MCF 10A (cell line): ENCODE data around the gene LRRC30. TPM values are rescaled to one million over a fixed set of nuclear protein-coding genes. Genes with fewer than 3 reads are reported as not detected.

Experiments used
- BruUV-seq: library from RNA; stranded (reverse); fragments of 400-500 nt; replicated peaks from 2 replicates; lab custom pipeline; 2021; lab: Mats Ljungman, UMichigan
- CTCF ChIA-PET: fragments of 300-600 bp; sonication (Branson Sonifier 250); formaldehyde crosslinking; extraction: SDS; loops from one replicate; lab custom pipeline; 2021; ENCODE audit warnings: antibody characterized with exemption, inconsistent platforms; lab: Yijun Ruan, JAX
- POLR2A ChIA-PET: fragments of 300-600, 350-650 bp; sonication (Branson Sonifier 250); formaldehyde crosslinking; extraction: SDS; loops from one replicate; lab custom pipeline; 2020; ENCODE audit warnings: antibody characterized with exemption, inconsistent platforms; lab: Yijun Ruan, JAX
- DNase-seq: peaks from one replicate; pipeline ENCODE4 v3.0.0-alpha.2; 2018; ENCODE audit not compliant: unreplicated experiment
- H3K27ac Mint-ChIP-seq: one replicate; pipeline ENCODE4 v1.8.0; 2022; ENCODE audit warnings: mild to moderate bottlenecking, low read depth, mixed read lengths; ENCODE audit not compliant: unreplicated experiment
- H3K27me3 Mint-ChIP-seq: one replicate; pipeline ENCODE4 v1.8.0; 2022; ENCODE audit warnings: mixed read lengths; ENCODE audit not compliant: insufficient read depth, unreplicated experiment
- H3K36me3 Mint-ChIP-seq: one replicate; pipeline ENCODE4 v1.8.0; 2022; ENCODE audit warnings: mild to moderate bottlenecking, moderate library complexity, mixed read lengths; ENCODE audit not compliant: insufficient read depth, unreplicated experiment
- H3K4me1 Mint-ChIP-seq: one replicate; pipeline ENCODE4 v1.8.0; 2022; ENCODE audit warnings: mixed read lengths; ENCODE audit not compliant: insufficient read depth, unreplicated experiment
- H3K4me3 Mint-ChIP-seq: one replicate; pipeline ENCODE4 v1.8.0; 2022; ENCODE audit warnings: mild to moderate bottlenecking, moderate library complexity, mixed read lengths; ENCODE audit not compliant: unreplicated experiment
- H3K9me3 Mint-ChIP-seq: one replicate; pipeline ENCODE4 v1.8.0; 2022; ENCODE audit warnings: mixed read lengths; ENCODE audit not compliant: unreplicated experiment
- CTCF ChIP-seq: fragments of 200-600 bp; IDR thresholded peaks from one replicate; pipeline ENCODE4 v1.8.0; 2022; ENCODE audit warnings: antibody characterized with exemption, mild to moderate bottlenecking; ENCODE audit not compliant: unreplicated experiment
- intact Hi-C: fragments of 100-400 bp; cut with micrococcal nuclease; formaldehyde crosslinking; loops from 2 replicates; pipeline ENCODE4 v1.14.1; 2022
- total RNA-seq: library from RNA; stranded (reverse); gene quantifications from 2 replicates; pipeline ENCODE4 v1.2.3, GENCODE V29; 2022

LRRC30 gene
- total RNA-seq, 1 experiment from 2014 or later = not detected

- intact Hi-C loops = no loop called here
- ChIA-PET POLR2A (interaction anchor here (1.5 kb wide), 1 partner anchor 299 kb away, joined by 3 read pairs; the partner anchor contains the start of gene PTPRM), CTCF (interaction anchor here (0.6 to 1.9 kb wide), 4 partner anchors 146 to 1719 kb away, joined by 3 to 7 read pairs (median 4); partner anchors contain the start of gene PTPRM)
- Mint-ChIP-seq H3K36me3 (no peaks in the 10 kb centered on the region), H3K4me1 (peaks cover 3% of the 10 kb centered on the region), H3K27me3 (no peaks in the 10 kb centered on the region), H3K4me3 (no peak overlapping the region), H3K9me3 (no peaks in the 10 kb centered on the region), H3K27ac (no peak overlapping the region)
- no TSS peak for BruUV-seq
- DNase-seq = no peak
- TF ChIP-seq CTCF = no peak
Measured at GRCh38 chr18:7267973-7268372, 37.1 kb downstream of the LRRC30 start.

- Mint-ChIP-seq H3K4me3 (no peak overlapping the region), H3K27me3 (no peaks in the 10 kb centered on the region), H3K4me1 (peaks cover 14% of the 10 kb centered on the region), H3K27ac (no peak overlapping the region), H3K9me3 (no peaks in the 10 kb centered on the region), H3K36me3 (no peaks in the 10 kb centered on the region)
- CTCF ChIA-PET = interaction anchor here (0.7 to 7.9 kb wide), 2 partner anchors 94 to 296 kb away, joined by 4 to 184 read pairs; partner anchors contain the start of gene PTPRM
- no peak for DNase-seq
- BruUV-seq = no TSS peak
- POLR2A ChIA-PET = no interaction called here
- no peak for TF ChIP-seq CTCF
- intact Hi-C loops = loop anchor here (5.0 to 10.0 kb wide), 5 partner anchors 485 to 1382 kb away; no protein-coding TSS in a partner anchor
Measured at GRCh38 chr18:7269942-7270341, 39.1 kb downstream of the LRRC30 start.

- H3K36me3 Mint-ChIP-seq = no peaks in the 10 kb centered on the region
- H3K4me3 Mint-ChIP-seq = no peak overlapping the region
- no peaks in the 10 kb centered on the region for H3K9me3 Mint-ChIP-seq
- intact Hi-C loops = loop anchor here (1.0 to 10.0 kb wide), 10 partner anchors 77 to 1380 kb away; partner anchors contain the start of gene PTPRM
- H3K27ac Mint-ChIP-seq = peak overlapping the region; percentile 80
- CTCF ChIA-PET = interaction anchor here (0.5 to 7.9 kb wide), 110 partner anchors 9 to 1898 kb away, joined by 3 to 184 read pairs (median 4); partner anchors contain the start of gene PTPRM
- POLR2A ChIA-PET = interaction anchor here (0.6 to 3.9 kb wide), 12 partner anchors 37 to 1126 kb away, joined by 3 to 108 read pairs (median 3); partner anchors contain the start of gene PTPRM
- peak; percentile 61 for TF ChIP-seq CTCF
- no TSS peak for BruUV-seq
- no peaks in the 10 kb centered on the region for H3K27me3 Mint-ChIP-seq
- H3K4me1 Mint-ChIP-seq = peaks cover 14% of the 10 kb centered on the region
- DNase-seq = peak; percentile 83
Measured at GRCh38 chr18:7272311-7273049, 41.6 kb downstream of the LRRC30 start.

- Mint-ChIP-seq H3K9me3 (no peaks in the 10 kb centered on the region), H3K27me3 (no peaks in the 10 kb centered on the region), H3K27ac (peak overlapping the region; percentile 80), H3K4me3 (peak overlapping the region; percentile 11), H3K4me1 (peaks cover 14% of the 10 kb centered on the region), H3K36me3 (no peaks in the 10 kb centered on the region)
- no peak for TF ChIP-seq CTCF
- TSS peak; percentile 73 for BruUV-seq
- DNase-seq = peak; percentile 97
- intact Hi-C loops = loop anchor here (1.0 to 10.0 kb wide), 8 partner anchors 76 to 1379 kb away; no protein-coding TSS in a partner anchor
- CTCF ChIA-PET = interaction anchor here (0.5 to 7.9 kb wide), 89 partner anchors 8 to 1897 kb away, joined by 3 to 184 read pairs (median 5); partner anchors contain the start of gene PTPRM
- POLR2A ChIA-PET = interaction anchor here (0.5 to 3.9 kb wide), 11 partner anchors 50 to 1125 kb away, joined by 3 to 108 read pairs (median 3); partner anchors contain the start of gene PTPRM
Measured at GRCh38 chr18:7273301-7273921, 42.5 kb downstream of the LRRC30 start.
